ENCODE results near the gene KRTAP5-11.
"Not testable (repeated sequence)": the region's sequence is repeated elsewhere in the genome, so short reads cannot be mapped to it uniquely, and the experiment has no call there.

- not testable (repeated sequence) for TF ChIP-seq CTCF (optimal IDR thresholded peaks at IDR 0.05 in 1 of 3, IDR thresholded peaks at IDR 0.05 in 1 of 3, conservative IDR thresholded peaks at IDR 0.05 in 1 of 3; ENCODE audit: extremely low read depth in 1 of 3, insufficient read depth in 2 of 3, low read length in 3 of 3); EZH2 (IDR thresholded peaks at IDR 0.05; ENCODE audit: low read length)
Observed at GRCh38 chr11:71622561-71622960, 39.9 kb upstream of the KRTAP5-11 start.
